ENCODE results near the gene HDDC3.

DNA sequence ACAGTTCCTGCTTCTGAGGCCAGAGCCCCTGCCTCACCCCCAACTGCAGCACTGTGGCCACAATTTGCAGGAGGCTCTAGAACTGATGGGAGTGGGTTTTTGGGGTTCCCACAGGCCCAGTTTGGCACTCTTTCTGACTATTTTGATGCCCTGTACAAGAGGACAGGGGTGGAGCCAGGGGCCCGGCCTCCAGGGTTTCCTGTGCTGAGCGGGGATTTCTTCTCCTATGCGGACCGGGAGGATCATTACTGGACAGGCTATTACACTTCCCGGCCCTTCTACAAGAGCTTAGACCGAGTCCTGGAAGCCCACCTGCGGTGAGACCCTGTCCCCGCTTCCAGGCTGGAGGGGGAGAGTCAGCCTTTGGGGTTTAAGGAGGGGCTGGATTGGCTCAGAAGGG, 22.4 kb downstream of the HDDC3 start:
- TF ChIP-seq, protein P1, sequence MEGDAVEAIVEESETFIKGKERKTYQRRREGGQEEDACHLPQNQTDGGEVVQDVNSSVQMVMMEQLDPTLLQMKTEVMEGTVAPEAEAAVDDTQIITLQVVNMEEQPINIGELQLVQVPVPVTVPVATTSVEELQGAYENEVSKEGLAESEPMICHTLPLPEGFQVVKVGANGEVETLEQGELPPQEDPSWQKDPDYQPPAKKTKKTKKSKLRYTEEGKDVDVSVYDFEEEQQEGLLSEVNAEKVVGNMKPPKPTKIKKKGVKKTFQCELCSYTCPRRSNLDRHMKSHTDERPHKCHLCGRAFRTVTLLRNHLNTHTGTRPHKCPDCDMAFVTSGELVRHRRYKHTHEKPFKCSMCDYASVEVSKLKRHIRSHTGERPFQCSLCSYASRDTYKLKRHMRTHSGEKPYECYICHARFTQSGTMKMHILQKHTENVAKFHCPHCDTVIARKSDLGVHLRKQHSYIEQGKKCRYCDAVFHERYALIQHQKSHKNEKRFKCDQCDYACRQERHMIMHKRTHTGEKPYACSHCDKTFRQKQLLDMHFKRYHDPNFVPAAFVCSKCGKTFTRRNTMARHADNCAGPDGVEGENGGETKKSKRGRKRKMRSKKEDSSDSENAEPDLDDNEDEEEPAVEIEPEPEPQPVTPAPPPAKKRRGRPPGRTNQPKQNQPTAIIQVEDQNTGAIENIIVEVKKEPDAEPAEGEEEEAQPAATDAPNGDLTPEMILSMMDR (IDR thresholded peaks at IDR 0.05), result no peak
- no peak for TF ChIP-seq POLR2A (IDR thresholded peaks at IDR 0.05)

All from right lobe of liver (tissue), 4 donors.